SK-N-SH (cell line): ENCODE measurements around the gene NTM. TPM values are rescaled to one million over a fixed set of nuclear protein-coding genes. Genes with fewer than 3 reads are reported as not detected.

Experiments used
- CTCF ChIA-PET: fragments of 300-600, 350-600 bp; formaldehyde crosslinking; extraction: SDS; loops from one replicate; lab custom pipeline; 2021; lab: Yijun Ruan, JAX
- POLR2A ChIA-PET: fragments of 350-600 bp; sonication (Branson Sonifier 250); formaldehyde crosslinking; extraction: SDS; loops from one replicate; lab custom pipeline; 2020; ENCODE audit warnings: antibody characterized with exemption, inconsistent platforms; lab: Yijun Ruan, JAX
- DNase-seq: peaks from one replicate; pipeline ENCODE4 v3.0.0; 2012
- H2AFZ ChIP-seq: fragments of 200-600 bp; sonication (generic); 2 replicates; pipeline ENCODE4 v1.8.1; 2016; ENCODE audit warnings: antibody characterized with exemption, mild to moderate bottlenecking, low read depth
- H3F3A ChIP-seq: fragments of 200-600 bp; sonication (generic); replicated peaks from 2 replicates; pipeline ENCODE3; 2016; ENCODE audit warnings: antibody characterized with exemption, mild to moderate bottlenecking; ENCODE audit not compliant: insufficient read depth
- H3K27ac ChIP-seq, 2 experiments: fragments of 200-500 bp in 1 of 2; fragments of 200-600 bp in 1 of 2; sonication (Bioruptor generic) in 1 of 2; sonication (generic), shearing (Covaris generic) in 1 of 2; 2 replicates each; pipeline versions ENCODE4 v1.5.1 to v1.6.1; 2014 to 2016; ENCODE audit warnings: low read depth in 2 of 2, inconsistent platforms in 1 of 2, low read length in 1 of 2, mild to moderate bottlenecking in 1 of 2, mixed read lengths in 1 of 2
- H3K27me3 ChIP-seq: fragments of 200-600 bp; sonication (generic), shearing (Covaris generic); 2 replicates; pipeline ENCODE4 v1.6.1; 2016; ENCODE audit warnings: mixed run types; ENCODE audit not compliant: insufficient read depth
- H3K36me3 ChIP-seq, 2 experiments: fragments of 200-500 bp in 1 of 2; fragments of 200-600 bp in 1 of 2; sonication (Bioruptor generic) in 1 of 2; sonication (generic) in 1 of 2; replicated peaks in 1 of 2; 2 replicates each; pipeline versions ENCODE3 to v1.5.1; 2014 to 2016; ENCODE audit warnings: low read length in 1 of 2, mild to moderate bottlenecking in 1 of 2; ENCODE audit not compliant: insufficient read depth in 2 of 2, control insufficient read depth in 1 of 2
- H3K4me1 ChIP-seq, 2 experiments: fragments of 200-500 bp in 1 of 2; fragments of 200-600 bp in 1 of 2; sonication (Bioruptor generic) in 1 of 2; sonication (generic), shearing (Covaris generic) in 1 of 2; 2 replicates each; pipeline versions ENCODE4 v1.5.1 to v1.6.1; 2014 to 2016; ENCODE audit warnings: low read depth in 1 of 2, low read length in 1 of 2, mixed run types in 1 of 2; ENCODE audit not compliant: insufficient read depth in 2 of 2, control insufficient read depth in 1 of 2
- H3K4me2 ChIP-seq: fragments of 200-600 bp; sonication (generic), shearing (Covaris generic); 2 replicates; pipeline ENCODE4 v1.6.1; 2017; ENCODE audit warnings: mixed run types
- H3K4me3 ChIP-seq, 2 experiments: fragments of 200-500 bp in 1 of 2; fragments of 200-600 bp in 1 of 2; sonication (Bioruptor generic) in 1 of 2; sonication (generic), shearing (Covaris generic) in 1 of 2; 2 replicates each; pipeline versions ENCODE4 v1.5.1 to v1.8.1; 2014 to 2016; ENCODE audit warnings: low read depth in 2 of 2, inconsistent platforms in 1 of 2, low read length in 1 of 2, mild to moderate bottlenecking in 1 of 2, mixed read lengths in 1 of 2, moderate library complexity in 1 of 2
- H3K79me2 ChIP-seq: fragments of 200-600 bp; sonication (generic); 2 replicates; pipeline ENCODE4 v1.8.1; 2017; ENCODE audit warnings: mild to moderate bottlenecking; ENCODE audit not compliant: insufficient read depth
- H3K9ac ChIP-seq: fragments of 200-600 bp; sonication (generic); 2 replicates; pipeline ENCODE4 v1.6.1; 2017; ENCODE audit warnings: mixed run types
- H3K9me2 ChIP-seq: fragments of 200-600 bp; sonication (generic); 2 replicates; pipeline ENCODE4 v1.6.1; 2017; ENCODE audit warnings: mixed run types
- H3K9me3 ChIP-seq: fragments of 200-600 bp; sonication (generic); 2 replicates; pipeline ENCODE4 v1.6.1; 2017; ENCODE audit warnings: mixed run types, mild to moderate bottlenecking, moderate library complexity
- H4K20me1 ChIP-seq: fragments of 200-600 bp; sonication (generic); 2 replicates; pipeline ENCODE4 v1.6.1; 2017; ENCODE audit warnings: mild to moderate bottlenecking, mixed run types; ENCODE audit not compliant: insufficient read depth
- CHD2 ChIP-seq: fragments of 150-350 bp; IDR thresholded peaks from 2 replicates; pipeline ENCODE4 v1.6.1; 2018; ENCODE audit warnings: low read length; ENCODE audit not compliant: partially characterized antibody
- ELF1 ChIP-seq: IDR thresholded peaks from 2 replicates; pipeline ENCODE4 v1.4.0; 2012
- EP300 ChIP-seq, 2 experiments: IDR thresholded peaks; 2 replicates each; pipeline versions ENCODE4 v1.4.0 to v1.6.1; 2012; ENCODE audit warnings: borderline replicate concordance in 1 of 2, low read depth in 1 of 2, low read length in 1 of 2
- EZH2phosphoT487 ChIP-seq: fragments of 200-600 bp; sonication (generic); IDR thresholded peaks from 2 replicates; pipeline ENCODE4 v1.6.1; 2017; ENCODE audit warnings: low read depth, mixed run types, mild to moderate bottlenecking, antibody characterized with exemption, moderate library complexity, borderline replicate concordance
- GATA2 ChIP-seq: sonication (generic); formaldehyde crosslinking; IDR thresholded peaks from 2 replicates; pipeline ENCODE4 v1.5.0; 2020; ENCODE audit warnings: mild to moderate bottlenecking, missing genetic modification reagents
- JUND ChIP-seq: IDR thresholded peaks from 2 replicates; pipeline ENCODE4 v1.4.0; 2012
- RCOR1 ChIP-seq: fragments of 150-350 bp; IDR thresholded peaks from 2 replicates; pipeline ENCODE4 v1.6.1; 2017; ENCODE audit warnings: antibody characterized with exemption, low read length
- RFX5 ChIP-seq: IDR thresholded peaks from 2 replicates; pipeline ENCODE4 v1.6.1; 2012; ENCODE audit warnings: mild to moderate bottlenecking, improper control_type of control experiment, low read length
- RXRA ChIP-seq: IDR thresholded peaks from 2 replicates; pipeline ENCODE4 v1.4.0; 2012; ENCODE audit warnings: low read depth, mild to moderate bottlenecking, borderline replicate concordance
- SIN3A ChIP-seq: IDR thresholded peaks from 2 replicates; pipeline ENCODE4 v1.6.1; 2012; ENCODE audit warnings: low read depth, mild to moderate bottlenecking, low read length, moderate library complexity, borderline replicate concordance
- TCF12 ChIP-seq: IDR thresholded peaks from 2 replicates; pipeline ENCODE4 v1.4.0; 2012
- YY1 ChIP-seq: IDR thresholded peaks from 2 replicates; pipeline ENCODE4 v1.4.0; 2012; ENCODE audit warnings: low read depth, mild to moderate bottlenecking
- WGBS: methylation state at CpG from one replicate; pipeline ENCODE4 v1.1.6; 2017; ENCODE audit warnings: low lambda C conversion rate; 5-methylcytosine and 5-hydroxymethylcytosine counted together
- polyA plus RNA-seq, 3 experiments: library from polyadenylated mRNA; depleted of rRNA; stranded (reverse); fragments of >200 nt; gene quantifications; 2 replicates each; pipeline ENCODE4 v1.2.3, GENCODE V29; 2012
- TF ChIP-seq, protein P1 (sequence below): IDR thresholded peaks from 2 replicates; pipeline ENCODE4; 2012
- TF ChIP-seq, protein P2 (sequence below): IDR thresholded peaks from 2 replicates; pipeline ENCODE4 v1.4.0; 2012; ENCODE audit warnings: low read depth, borderline replicate concordance
- TF ChIP-seq, protein P3 (sequence below): IDR thresholded peaks from 2 replicates; pipeline ENCODE4 v1.4.0; 2012; ENCODE audit warnings: low read depth

The NTM gene
- polyA plus RNA-seq, 1 of the 3 experiments (the other 2 are of a cell fraction) = 20.0 TPM

DNA sequence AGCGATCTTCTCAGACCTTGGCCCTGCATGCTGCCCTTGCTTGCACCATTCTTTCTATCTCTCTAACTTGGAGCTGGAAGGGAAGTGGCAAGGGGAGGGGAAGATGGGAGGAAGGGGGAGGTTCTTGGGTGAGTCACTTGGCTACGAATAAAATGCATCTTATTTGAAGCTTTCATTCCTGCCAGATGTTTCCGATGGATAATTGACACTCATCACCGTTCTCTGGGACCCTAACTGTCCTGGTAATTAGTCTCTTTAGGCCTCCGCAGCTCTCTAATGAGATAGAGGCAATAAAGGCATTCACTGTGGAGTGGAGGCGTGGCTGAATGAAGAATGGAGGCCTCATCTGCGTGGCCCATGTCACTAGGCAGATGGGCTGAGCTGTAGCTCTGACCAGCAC is 960.1 kb downstream of the NTM start:
- Histone ChIP-seq H2AFZ (no peak overlapping the region), H3K27ac (no peak overlapping the region), H3K9me3 (no peaks in the 10 kb centered on the region), H4K20me1 (no peaks in the 10 kb centered on the region), H3K9me2 (no peaks in the 10 kb centered on the region), H3K27me3 (no peaks in the 10 kb centered on the region), H3K9ac (no peak overlapping the region), H3K4me1 (no peaks in the 10 kb centered on the region), H3K79me2 (no peaks in the 10 kb centered on the region), H3K36me3 (no peaks in the 10 kb centered on the region), H3K4me2 (no peak overlapping the region), H3F3A (no peaks in the 10 kb centered on the region), H3K4me3 (no peak overlapping the region)
- ChIA-PET CTCF (interaction anchor here (0.9 kb wide), 1 partner anchor 18 kb away, joined by 3 read pairs; no protein-coding TSS in a partner anchor), POLR2A (no interaction called here)
- TF ChIP-seq EP300 (IDR thresholded peaks at IDR 0.05; ENCODE audit: borderline replicate concordance in 1 of 2, low read depth in 1 of 2, low read length in 1 of 2) (no peak), TCF12 (no peak), CHD2 (no peak), RCOR1 (no peak), GATA2 (no peak), RXRA (no peak), EZH2phosphoT487 (no peak), SIN3A (no peak), RFX5 (no peak), JUND (no peak), YY1 (no peak), ELF1 (no peak)
- TF ChIP-seq, protein P1, sequence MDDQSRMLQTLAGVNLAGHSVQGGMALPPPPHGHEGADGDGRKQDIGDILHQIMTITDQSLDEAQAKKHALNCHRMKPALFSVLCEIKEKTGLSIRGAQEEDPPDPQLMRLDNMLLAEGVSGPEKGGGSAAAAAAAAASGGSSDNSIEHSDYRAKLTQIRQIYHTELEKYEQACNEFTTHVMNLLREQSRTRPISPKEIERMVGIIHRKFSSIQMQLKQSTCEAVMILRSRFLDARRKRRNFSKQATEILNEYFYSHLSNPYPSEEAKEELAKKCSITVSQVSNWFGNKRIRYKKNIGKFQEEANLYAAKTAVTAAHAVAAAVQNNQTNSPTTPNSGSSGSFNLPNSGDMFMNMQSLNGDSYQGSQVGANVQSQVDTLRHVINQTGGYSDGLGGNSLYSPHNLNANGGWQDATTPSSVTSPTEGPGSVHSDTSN = no peak
- TF ChIP-seq, protein P2, sequence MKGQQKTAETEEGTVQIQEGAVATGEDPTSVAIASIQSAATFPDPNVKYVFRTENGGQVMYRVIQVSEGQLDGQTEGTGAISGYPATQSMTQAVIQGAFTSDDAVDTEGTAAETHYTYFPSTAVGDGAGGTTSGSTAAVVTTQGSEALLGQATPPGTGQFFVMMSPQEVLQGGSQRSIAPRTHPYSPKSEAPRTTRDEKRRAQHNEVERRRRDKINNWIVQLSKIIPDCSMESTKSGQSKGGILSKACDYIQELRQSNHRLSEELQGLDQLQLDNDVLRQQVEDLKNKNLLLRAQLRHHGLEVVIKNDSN = no peak
- TF ChIP-seq, protein P3, sequence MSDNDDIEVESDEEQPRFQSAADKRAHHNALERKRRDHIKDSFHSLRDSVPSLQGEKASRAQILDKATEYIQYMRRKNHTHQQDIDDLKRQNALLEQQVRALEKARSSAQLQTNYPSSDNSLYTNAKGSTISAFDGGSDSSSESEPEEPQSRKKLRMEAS = no peak
- DNase-seq = no peak
- WGBS = 61% methylated on average over 6 of the region's 7 CpGs

DNA sequence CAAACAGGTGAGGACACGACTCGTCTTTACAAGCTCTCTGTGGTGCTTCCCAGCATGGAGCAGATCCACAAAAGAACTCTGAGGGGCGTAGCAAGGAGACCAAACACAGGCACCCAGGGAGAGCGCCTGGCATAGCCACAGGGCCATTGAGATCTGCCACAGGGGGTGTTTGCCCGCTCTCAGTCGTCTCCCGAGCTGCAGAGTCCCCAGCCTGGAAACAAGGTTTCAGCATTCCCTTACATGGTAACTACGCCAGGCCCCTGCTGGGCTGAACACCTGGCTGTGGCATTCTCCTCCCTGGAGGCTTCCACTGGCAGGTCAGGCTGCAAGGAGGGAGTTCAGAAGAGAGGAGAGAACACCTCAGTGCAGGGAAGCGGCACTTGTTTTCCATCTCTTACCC is 962.1 kb downstream of the NTM start:
- no peak overlapping the region for H3K4me2 ChIP-seq
- H3K36me3 ChIP-seq = no peaks in the 10 kb centered on the region
- no peak overlapping the region for H3K4me3 ChIP-seq
- H3K9ac ChIP-seq = no peak overlapping the region
- no peaks in the 10 kb centered on the region for H4K20me1 ChIP-seq
- H3K9me2 ChIP-seq = no peaks in the 10 kb centered on the region
- ChIA-PET POLR2A (no interaction called here), CTCF (no interaction called here)
- H3K79me2 ChIP-seq = no peaks in the 10 kb centered on the region
- H2AFZ ChIP-seq = no peak overlapping the region
- 58% methylated on average over 9 of the region's 9 CpGs for WGBS
- no peak for DNase-seq
- no peaks in the 10 kb centered on the region for H3F3A ChIP-seq
- no peaks in the 10 kb centered on the region for H3K27me3 ChIP-seq
- H3K4me1 ChIP-seq = no peaks in the 10 kb centered on the region
- H3K27ac ChIP-seq = no peak overlapping the region
- no peak for TF ChIP-seq SIN3A
- no peaks in the 10 kb centered on the region for H3K9me3 ChIP-seq
